ENCODE measurements around the gene VCAM1.

Gene VCAM1

DNA sequence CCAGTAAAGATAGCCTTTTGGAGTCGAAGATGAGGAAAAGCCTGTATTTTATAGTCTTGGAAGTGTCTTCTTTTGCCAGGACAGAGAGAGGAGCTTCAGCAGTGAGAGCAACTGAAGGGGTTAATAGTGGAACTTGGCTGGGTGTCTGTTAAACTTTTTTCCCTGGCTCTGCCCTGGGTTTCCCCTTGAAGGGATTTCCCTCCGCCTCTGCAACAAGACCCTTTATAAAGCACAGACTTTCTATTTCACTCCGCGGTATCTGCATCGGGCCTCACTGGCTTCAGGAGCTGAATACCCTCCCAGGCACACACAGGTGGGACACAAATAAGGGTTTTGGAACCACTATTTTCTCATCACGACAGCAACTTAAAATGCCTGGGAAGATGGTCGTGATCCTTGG lies at the start of gene VCAM1:
Gene VCAM1, plus strand, starts transcription at position 253 of the 400 bp plus-strand sequence. Its CDS starts 119 bp downstream, at position 372.
- DNase-seq (ENCODE audit: low read depth in 3 of 3): no peak

DNA sequence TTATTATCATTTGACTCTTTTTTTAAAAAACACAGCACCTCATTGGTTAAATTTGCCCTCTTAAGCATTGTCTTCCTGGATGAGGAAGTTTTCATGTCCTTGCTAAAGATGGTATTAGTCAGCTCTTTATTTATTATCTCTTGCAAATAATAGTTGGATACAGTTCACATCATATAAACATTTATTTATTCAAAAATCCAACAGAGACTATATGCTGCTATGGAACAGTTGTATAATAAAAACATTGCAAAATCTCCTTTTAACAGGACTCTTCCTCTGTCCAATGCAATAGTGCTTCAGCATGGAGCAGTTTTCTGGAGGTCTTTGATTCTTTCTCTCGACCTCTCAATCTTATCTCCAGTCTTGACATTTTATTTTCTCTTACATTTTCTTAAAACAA lies 49.5 kb upstream of the VCAM1 start:
- DNase-seq (ENCODE audit: low read depth in 3 of 3): no peak

DNA sequence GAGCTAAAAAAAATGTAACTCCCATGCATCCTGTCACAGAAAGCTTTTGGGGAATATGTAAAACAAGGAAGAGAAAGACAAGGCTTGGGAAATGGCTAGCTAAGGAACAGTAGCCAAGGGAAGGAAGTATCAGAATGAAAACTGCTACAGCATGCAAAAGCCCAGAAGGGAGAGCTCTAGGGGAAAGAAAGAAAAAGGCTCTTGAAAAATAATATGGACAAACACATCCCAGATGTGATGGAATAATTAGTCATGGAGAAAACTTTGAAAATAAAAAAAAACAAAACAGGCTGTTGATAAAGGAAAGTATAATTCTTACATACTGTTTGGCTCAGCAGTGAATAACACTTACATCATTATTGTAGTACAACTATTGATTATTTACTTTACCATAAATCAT lies 47.9 kb upstream of the VCAM1 start:
- no peak for DNase-seq (ENCODE audit: low read depth in 3 of 3)

DNA sequence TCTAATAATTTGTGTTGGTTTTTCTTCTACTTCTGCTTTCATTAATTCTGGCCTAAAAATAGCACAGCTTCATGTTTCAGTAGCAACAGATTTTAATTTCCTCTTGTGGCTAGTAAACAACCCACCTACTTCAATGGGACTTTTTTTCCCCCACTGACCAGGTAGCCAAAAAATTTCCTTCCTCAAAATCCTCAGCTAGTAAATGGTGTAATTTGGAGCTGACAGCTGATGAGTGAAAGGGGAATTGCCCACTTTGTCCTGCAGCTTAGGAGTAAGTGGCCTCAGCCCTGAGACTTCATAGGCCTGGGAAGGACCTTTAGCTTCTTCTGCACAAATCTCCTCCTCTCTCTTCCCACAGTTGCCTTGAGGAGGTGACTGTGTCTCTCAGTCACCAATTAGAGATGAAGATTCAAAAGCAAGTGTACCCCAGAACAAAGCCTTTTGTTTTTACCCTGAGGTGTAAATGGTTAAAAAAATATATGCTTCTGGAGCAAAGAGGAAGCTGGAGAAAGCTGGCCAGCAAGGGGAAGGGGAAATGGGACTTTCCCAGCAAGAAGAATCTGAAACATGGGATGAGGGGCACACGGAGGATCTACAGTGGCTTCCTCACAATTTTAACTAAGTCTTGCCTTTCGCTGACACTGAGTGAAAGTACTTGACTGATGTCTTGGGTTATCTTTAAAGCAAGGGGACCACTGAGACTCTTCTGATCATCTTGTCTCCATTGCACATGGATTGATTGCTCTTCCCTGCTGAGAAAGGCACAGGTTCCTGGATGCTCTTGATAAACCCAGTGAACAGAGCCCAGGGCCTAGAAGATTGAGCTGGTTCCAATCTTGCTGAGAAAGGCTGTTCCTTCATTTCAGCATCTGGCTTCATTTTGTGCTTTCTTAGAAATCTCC lies 35.8 kb upstream of the VCAM1 start:
- no peak for DNase-seq (ENCODE audit: low read depth in 3 of 3)

GRCh38 chr1:100699744-100700143 lies 19.8 kb upstream of the VCAM1 start:
- DNase-seq (ENCODE audit: low read depth in 3 of 3): no peak

DNA sequence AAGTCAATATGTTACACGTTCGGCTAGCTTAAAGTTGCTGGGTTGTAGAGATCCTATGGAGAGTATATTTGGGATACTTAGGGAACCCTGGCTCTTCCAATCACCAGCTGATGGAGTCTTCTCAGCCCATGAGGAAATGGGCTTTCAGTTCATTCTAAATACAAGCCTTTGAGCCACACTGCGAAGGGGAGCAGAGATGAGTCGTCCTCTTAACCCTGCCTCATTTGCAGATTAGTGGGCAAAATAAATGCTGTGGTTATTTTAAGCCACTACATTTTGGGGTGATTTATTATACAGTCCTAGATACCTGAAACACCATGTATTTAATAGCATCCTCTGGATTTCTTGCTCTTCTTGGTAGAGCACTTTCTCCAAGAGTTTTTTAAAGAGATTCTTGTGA lies 19.0 kb upstream of the VCAM1 start:
- no peak for DNase-seq (ENCODE audit: low read depth in 3 of 3)

- DNase-seq (ENCODE audit: low read depth in 3 of 3): no peak
Observed at GRCh38 chr1:100703052-100703451, 16.5 kb upstream of the VCAM1 start.

GRCh38 chr1:100703716-100704115 lies 15.8 kb upstream of the VCAM1 start:
- DNase-seq (ENCODE audit: low read depth in 3 of 3): no peak

DNA sequence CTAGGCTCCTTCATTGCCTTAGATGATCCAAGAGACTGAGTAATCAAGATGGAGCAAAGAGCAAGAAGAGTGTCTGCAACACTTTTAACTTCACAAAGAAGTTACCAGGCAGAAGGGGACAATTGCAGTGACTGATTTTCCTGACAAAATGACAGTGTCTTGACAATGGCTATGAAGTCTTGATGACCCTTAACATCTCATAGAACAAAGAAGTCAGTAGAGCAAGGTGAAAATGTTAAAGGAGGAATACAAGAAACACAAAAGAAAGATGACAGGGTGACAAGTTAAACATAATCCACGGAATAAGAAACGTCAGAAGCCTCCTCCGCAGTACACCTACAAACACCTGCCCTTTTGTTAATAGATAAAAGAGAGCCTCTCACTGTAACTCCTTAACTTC lies 15.1 kb upstream of the VCAM1 start:
- DNase-seq (ENCODE audit: low read depth in 3 of 3): no peak

DNA sequence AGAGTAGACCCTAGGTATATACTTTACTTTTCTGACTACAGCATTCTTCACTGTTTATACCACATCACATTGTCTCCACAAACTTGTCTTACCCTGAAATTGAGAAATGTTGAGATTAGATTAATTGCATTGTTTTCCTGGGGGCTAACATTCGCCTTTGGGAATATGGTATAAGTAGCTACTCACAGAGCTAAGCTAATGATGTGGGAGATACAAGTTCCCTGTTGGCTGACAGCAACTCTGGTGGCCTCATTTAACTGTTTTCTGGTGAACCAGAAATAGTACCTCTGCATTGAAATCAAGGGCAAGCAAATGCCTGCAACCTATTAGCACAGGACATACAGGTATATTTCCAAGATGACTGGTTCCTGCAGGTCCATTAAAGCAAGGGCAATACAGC lies 13.2 kb upstream of the VCAM1 start:
- no peak for DNase-seq (ENCODE audit: low read depth in 3 of 3)

GRCh38 chr1:100706856-100707255 lies 12.7 kb upstream of the VCAM1 start:
- DNase-seq (ENCODE audit: low read depth in 3 of 3): no peak

GRCh38 chr1:100708476-100709062 lies 11.0 kb upstream of the VCAM1 start:
- no peak for DNase-seq (ENCODE audit: low read depth in 3 of 3)

DNA sequence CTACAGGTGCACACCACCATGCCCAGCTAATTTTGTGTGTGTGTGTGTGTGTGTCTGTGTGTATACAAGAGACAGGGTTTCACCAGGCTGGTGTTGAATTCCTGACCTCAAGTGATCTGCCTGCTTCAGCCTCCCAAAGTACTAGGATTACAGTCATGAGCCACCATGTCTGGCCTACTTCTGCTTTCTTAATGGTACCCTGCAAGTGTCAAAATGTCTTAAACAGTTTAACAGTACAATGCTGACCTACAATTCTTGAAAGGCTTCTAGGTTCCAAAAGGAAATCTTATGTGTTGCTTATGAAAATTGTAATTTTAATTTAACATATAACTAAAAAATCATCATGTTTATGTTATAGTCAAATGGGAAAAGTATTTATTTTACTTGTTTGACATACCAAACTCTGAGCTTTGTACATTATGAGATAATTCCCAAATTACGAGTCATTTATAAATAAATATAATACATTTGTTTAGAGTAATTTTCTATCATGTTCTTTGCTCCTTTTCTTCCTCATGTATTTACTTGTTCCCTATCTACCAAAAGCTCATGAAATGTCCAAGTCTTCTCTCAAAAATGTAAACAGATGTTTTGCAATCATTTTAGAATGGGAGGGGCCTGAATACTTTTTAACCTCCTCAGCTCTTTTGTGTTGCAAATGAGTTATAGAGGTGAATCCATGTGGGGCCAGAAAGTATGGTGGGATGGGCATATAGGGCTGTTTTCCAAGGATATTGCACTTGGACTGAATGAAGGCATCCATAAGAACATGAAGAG lies 8.4 kb upstream of the VCAM1 start:
- no peak for DNase-seq (ENCODE audit: low read depth in 3 of 3)

- DNase-seq (ENCODE audit: low read depth in 3 of 3): peak in 2 of 3 experiments; percentile 2 to 31
Observed at GRCh38 chr1:100713027-100713426, 6.5 kb upstream of the VCAM1 start.

DNA sequence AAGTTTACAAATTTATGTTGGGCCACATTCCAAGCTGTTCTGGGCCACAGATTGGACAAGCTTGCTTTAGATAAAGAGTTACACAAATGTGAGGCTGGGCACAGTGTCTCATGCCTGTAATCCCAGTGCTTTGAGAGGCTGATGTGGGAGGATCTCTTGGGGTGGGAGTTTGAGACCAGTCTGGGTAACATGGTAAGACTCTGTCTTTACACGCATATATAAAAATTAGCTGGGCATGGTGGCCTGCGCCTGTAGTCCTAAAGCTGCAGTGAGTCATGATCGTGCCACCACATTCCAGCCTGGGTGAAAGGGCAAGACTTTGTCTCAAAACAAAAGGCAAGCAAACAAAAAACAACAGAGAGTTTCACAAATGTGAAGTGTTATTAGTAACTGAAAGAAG lies 5.9 kb upstream of the VCAM1 start:
- no peak for DNase-seq (ENCODE audit: low read depth in 3 of 3)

DNA sequence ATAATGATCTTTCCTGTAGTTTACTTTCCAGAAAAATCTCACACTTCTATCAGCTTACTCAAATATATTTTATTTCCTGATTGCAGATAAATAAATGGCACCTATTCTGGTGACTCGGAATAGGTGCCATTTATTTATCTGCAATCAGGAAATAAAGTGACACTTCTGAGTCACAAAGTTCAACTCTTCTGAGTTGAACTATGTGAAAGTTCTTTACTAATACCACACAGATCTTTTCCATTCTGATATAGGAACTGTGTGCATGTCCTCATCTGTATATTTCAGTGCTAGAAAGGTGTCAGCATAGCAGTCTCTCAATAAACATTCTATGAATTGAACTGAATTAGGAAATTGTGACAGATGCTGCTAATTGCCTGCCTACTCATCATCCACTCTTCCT lies 4.9 kb upstream of the VCAM1 start:
- DNase-seq (ENCODE audit: low read depth in 3 of 3): no peak

DNA sequence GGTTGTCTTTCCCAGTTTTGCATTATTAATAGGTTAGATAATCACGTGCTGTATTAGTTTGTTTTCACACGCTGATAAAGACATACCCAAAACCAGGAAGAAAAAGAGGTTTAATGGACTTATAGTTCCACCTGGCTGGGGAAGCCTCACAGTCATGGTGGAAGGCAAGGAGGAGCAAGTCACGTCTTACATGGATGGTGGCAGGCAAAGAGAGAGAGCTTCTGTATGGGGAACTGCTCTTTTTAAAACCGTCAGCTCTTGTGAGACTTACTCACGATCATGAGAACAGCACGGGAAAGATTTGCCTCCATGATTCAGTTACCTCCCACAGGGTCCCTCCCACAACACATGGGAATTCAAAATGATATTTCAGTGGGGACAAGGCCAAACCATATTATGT lies 2.3 kb upstream of the VCAM1 start:
- no peak for DNase-seq (ENCODE audit: low read depth in 3 of 3)

GRCh38 chr1:100718581-100718980 lies 961 bp upstream of the VCAM1 start:
- DNase-seq (ENCODE audit: low read depth in 3 of 3): no peak

- DNase-seq (ENCODE audit: low read depth in 3 of 3): no peak
Observed at GRCh38 chr1:100720101-100720500, 559 bp downstream of the VCAM1 start.

DNA sequence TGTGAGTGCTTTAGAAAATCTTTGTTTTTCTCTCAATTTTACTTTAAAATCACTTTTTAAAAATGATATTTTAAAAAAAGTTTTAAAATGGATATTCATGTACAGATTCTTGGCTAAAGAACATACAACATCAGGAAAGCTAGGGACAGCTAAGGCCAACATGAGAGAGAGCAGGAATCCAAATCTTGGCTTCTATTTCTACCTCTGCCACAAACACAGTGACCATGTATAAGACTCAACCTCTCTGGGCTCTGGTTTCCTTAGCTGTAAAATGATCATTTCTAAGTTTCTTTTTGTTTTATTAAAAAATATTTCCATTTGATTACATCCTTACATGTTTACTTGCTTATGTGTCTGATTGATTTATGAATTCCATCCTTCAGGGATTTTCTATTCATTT lies 1.2 kb downstream of the VCAM1 start:
- no peak for DNase-seq (ENCODE audit: low read depth in 3 of 3)

DNA sequence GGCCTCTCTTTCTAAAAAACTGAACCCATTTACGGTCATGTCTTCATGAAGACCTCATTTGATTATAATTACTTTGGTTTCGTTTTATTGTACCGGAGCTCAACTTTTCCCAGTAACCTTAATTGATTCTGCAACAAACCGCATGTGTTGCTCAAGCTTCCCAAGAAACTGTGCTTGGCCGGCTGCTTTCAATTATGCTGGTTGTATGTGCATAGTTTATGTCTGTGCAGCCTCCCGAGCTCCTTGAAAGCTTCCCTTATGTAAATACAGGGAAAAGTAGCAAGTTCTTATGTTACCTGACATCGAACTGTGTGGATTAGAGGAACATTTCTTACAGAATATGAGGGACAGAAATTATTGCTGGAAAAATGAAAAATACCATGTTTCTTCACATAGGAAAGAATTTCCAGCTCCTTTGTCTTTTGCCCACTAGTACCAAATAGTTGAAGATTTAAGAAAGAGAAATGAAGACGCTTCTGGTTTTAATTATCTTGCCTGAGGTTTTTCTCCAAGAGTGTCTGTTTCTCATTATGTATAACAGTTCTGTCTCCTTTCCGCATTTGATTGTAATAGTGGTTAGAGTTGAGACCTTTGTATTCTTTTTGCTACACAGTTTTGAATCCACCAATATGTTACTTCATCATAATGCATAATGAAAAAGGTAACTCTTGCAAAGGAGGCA lies 2.1 kb downstream of the VCAM1 start:
- DNase-seq (ENCODE audit: low read depth in 3 of 3): no peak

DNA sequence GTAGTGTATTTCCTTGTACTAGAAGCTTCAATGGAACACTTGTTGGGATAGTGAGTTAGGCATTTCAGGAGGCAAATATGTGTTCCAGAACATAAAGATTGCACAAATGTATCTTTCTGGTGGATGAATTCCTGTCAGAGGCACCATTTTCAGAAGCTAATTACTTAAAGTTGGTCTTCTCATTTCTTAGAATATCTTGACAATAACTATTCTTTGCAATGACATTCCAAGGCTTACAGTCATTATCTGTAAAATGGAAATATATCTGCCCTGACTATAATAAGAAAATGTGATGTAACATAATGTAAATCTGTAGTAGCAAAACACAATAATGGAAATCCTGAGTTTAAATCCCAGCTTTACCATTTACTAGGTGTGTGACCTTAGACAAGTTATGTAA lies 2.7 kb downstream of the VCAM1 start:
- DNase-seq (ENCODE audit: low read depth in 3 of 3): no peak
